NCI-H187 treated with DMSO at 0.1 percent for 48 hours (cell line): Measurements from ENCODE around the gene CD247.
"Not testable (repeated sequence)": the region's sequence is repeated elsewhere in the genome, so short reads cannot be mapped to it uniquely, and the experiment has no call there.

Experiments used
- DNase-seq: peaks from one replicate; lab custom pipeline; 2025; lab: John Stamatoyannopoulos, UW

Gene CD247

DNA sequence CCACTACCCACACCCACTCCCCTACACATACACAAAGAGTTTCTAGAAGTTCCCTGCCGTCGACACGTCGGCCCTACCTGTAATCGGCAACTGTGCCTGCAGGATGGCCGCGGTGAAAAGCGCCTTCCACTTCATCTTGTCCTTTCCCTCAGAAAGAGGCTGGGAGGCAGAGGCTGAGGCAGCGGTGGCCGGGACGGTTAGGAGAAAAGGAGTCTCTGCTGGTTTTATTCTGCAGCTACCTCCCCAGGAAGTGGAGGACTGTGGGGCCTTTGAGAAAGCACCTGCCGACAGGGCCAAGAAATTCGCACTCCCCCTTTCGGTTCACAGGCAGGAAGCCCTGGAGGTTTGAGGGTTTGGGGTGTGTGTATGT is at the start of gene CD247:
TSS of gene CD247 (minus strand) at position 199 of the 370 bp plus-strand sequence. CDS start at position 135, 64 bp downstream.
- no peak for DNase-seq

DNA sequence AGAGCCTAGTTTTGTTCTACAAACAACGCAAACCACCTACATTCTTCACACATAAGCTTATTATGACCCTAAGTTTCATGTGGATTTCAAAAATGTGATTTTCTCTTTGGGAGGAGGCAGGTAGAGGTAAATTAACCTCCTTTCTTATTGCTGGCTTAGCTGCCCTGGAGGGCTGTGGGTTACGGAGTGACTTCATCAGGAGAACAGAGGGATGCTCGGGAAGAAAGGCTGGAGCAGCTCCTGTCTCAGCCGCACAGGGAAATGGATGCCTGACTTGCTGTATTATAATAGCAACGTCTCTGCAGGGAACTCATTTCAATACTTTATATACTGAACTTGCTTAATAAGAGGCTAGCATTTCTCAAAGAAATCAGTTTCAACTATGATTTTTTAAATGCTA is 49.3 kb upstream of the CD247 start:
- no peak for DNase-seq

DNA sequence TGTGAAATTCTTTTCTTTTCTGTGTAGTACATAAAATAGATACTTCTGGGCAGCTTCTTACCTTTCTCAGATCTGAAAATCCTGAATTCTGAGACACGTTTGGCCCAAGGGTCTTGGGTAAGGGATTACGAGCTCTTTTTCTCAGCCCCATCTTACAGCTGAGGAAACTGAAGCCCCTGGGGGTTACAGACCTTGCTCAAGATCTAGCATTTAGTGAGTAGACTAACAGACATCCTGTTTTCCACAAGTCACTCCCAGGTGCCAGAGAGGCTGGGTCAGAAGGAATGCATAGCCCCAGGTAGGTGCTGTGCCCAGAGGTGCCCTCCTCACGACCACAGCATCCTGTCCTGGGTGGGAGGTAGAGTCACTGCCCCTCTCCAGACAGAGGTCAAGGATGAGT is 48.4 kb upstream of the CD247 start:
- DNase-seq: no peak

DNA sequence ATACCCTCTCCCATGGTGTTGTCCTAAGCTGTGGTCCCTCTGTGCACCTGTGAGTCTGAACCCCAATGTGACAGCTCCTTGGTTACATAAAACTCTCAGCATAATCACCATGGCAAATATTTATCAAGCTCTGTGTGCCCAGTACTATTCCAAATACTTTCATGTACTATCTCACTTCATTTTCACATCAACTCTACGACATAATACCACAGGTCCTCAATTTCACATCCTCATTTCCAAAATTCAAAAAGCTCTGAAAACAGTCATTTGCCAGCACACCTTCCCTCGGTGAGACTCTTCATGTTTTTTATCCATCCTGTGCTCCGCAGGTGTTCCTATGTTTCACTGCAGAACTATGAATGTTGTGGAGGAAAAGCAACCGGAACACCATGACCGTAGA is 47.6 kb upstream of the CD247 start:
- DNase-seq: no peak

DNA sequence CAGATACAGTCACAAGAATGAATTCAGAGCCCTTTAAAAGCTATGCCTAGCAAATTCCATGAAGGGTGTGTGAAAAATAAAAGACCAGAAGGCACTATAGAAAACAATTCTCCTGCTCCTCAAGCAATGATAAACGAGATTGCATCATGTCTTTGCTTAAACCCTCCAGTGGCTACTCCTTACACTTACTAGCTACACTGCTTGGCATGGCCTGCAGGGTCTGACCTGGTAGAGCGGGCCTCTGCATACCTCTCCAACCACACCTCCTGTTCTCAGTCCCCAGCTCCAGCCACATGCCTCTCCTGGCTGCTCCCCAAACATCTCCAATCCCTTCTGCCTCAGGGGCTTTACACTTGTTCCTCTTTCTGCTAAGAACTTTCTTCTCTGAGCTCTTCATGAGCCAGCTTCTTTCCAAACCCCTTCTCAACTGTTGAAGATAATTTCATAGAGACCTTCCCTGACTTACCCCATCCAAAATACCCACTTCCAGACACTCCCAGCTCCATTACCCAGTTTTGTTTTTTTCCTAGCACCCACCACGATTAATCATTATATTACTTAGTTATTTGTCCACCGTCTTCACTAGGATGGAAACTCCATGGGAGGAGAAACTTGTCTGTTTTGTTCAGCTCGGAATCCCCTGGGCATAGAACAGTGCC is 46.4 kb upstream of the CD247 start:
- no peak for DNase-seq

DNA sequence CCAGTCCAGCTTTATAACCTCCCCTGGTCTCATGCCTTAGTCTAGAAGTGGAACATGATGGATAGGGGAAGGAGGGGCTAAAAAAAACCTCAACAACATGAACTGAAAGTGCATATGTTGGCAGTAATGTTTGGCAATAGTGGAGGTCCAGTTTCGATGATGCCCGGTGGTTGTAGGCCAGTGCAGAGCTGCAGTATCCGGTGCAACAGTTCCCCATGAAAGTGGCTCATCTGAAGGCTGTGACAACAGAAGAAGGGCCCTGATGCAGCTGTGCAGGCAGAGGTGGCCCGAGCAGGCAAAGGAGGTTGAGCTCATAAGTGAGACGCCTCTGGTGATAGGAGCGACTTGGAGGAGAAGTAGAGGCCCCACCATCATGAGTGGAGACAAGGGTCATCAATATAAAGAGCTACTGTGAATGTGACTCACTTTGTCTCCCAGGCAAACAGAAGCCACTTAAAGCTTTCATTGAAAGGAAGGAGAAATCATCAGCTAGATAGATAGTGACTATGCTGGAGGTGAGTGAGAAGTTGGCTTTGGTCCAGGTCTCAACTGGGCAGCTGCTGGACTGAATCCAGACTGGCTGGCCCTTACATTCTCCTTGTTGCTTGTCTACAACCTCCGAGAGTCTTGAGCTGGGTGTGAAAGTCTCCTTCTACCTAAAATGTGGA is 45.4 kb upstream of the CD247 start:
- DNase-seq: peak; percentile 77

DNA sequence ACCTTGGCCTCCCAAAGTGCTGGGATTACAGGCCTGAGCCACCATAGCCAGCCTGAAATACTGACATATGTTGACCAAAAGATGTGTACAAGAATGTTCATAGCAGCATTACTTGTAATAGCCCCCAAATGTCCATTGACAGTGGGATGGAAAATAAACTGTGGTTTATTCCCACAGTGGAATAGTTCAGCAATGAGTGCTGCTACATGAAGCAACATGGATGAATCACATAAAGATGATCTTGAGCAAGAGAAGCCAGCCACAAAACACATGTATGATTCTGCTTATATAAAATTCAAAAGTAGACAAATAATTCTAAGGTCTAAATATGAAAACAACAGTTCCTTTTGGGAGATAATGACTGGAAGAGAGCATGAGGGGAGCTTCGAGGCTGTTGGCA is 44.4 kb upstream of the CD247 start:
- DNase-seq: no peak

DNA sequence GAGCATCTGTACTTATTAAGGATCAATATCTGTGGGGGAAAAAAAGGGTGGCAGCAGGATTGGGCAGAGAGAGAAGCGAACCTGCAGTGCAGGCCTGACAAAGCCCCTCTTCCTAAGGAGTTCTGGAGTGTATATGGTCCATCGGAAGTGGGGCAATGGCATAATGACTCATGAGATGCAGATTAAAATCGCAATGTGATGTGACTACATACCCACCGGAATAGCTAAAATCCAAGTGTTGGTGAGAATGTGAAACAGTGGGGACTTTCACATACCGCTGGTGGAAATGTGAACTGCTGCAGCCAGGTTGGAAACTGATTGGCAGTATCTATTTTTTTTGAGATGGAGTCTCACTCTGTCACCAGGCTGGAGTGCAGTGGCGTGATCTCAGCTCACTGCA is 43.4 kb upstream of the CD247 start:
- no peak for DNase-seq

DNA sequence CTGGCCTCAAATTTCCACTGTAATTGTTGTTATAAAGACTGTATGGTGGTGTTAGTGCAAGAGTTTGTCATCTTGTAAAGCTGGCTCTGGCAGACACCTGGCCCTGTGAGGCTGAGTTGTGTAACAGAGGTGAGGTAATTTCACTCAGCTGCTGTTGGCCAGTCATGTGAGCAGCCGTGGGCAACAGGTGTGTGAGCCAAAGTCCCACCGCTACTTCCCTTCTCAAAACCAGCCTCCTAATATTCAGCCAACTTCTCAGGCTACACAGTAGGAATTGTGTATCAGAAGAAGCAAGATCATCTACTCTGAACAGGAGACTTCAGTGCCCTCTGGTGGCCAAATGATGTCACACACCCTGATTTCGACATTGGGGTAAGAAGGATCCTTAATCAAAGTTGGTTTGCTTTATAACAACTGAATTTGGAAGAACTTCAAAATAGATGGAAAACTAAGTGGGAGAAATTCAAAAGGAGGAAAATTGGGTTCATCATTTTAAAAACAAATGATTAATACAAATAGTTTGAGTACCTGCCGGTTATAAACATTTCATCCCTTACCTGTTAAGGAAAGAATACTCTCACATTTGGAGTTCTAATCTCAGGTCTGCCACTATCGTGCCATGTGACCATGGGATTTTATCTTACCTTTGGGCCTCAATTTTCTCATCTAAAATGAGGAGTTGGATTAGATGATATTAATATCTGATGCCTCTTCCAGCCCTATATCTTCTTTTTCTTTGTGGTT is 37.8 kb upstream of the CD247 start:
- peak; percentile 76 for DNase-seq

DNA sequence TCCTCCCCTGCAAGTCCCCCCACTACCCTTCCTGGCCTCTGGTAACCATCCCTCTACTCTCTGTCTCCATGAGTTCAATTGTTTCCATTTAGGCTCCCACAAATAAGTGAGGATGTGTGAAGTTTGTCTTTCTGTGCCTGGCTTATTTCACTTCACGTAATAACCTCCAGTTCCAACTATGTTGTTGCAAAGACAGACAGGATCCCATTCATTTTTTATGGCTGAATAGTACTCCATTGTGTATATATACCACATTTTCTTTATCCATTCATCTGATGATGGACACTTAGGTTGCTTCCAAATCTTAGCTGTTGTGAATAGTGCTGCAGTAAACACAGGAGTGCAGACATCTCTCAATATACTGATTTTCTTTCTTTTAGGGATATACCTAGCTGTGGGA is 36.7 kb upstream of the CD247 start:
- not testable (repeated sequence) for DNase-seq

DNA sequence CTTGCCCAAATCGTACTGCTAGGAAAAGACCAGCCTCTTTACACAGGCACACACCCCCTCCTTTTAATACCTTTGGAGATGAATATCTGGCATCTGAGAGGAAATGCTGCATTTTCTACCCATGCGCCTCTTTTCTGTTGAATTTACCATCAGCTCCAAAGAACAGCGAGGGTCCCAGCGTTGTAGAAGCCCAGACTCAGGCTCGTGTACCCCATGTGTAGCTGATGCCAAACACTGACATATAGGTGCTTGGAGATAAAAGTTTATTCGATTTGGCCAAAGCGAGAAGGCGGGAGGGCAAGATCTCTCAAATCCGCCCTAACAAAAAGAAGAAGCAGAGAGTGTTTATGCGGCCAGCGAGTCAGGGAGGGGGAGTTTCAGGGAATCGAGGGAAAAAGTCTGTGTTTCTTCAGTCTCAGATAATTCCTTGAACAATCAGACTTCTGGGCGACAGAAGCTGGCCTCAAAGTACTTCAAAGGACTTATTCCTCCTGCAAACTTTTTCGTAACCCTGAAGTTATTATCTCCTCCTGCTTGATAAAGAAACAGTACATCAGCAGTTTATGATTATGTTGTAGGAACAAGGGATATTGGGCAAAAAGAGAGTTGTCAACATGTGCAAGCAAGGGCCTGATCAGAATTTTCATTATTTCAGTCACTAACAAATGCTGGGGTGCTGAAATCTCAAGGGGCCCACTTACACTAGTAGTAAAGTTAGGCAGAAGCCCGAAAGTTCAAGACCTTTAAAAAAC is 35.9 kb upstream of the CD247 start:
- DNase-seq: no peak

DNA sequence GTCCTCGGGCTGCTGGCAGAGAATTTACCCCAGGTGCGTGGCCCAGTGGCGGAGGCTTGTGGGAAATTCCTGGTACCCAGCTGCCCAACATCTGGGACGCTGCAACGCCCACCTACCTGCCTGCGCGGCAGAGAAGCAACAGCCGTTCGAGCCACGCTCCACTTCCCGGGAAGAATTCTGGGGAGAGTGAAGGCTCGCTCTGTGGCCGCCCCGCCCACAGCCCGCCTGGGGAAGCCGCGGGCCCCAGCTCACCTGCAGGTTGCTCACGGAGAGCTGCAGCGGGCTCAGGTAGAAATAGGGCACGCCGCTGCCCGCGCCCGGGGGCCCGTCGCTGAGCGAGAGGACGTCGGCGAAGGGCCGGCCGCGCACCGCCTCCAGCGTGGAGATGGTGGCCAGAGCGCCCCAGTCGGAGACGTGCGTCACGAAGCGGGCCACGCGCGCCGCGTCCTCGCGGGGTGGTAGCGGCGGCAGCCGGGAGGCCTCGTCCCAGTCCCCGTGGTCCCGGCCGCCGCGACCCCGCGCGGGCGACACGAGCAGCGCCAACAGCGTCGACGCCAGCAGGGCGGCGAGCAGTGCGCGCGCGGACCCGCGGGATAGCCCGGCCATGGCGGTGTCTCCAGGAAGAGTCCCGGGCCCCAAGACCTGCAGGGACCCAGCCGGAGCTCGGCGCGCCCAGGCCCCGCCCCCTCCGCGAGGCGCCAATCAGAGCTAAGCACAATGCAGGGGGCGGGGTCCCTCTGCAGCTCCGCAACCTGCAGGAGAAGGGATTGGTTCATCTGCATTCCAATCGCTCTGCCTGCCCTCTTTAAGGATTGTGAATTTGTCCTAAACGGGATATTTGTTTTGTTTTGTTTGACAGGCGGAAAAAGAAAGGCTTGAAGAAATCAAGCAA is 35.1 kb upstream of the CD247 start, which contains the start of gene CREG1:
TSS of gene CREG1 (minus strand) at position 627 of the 892 bp plus-strand sequence.
- DNase-seq: peak; percentile 85

DNA sequence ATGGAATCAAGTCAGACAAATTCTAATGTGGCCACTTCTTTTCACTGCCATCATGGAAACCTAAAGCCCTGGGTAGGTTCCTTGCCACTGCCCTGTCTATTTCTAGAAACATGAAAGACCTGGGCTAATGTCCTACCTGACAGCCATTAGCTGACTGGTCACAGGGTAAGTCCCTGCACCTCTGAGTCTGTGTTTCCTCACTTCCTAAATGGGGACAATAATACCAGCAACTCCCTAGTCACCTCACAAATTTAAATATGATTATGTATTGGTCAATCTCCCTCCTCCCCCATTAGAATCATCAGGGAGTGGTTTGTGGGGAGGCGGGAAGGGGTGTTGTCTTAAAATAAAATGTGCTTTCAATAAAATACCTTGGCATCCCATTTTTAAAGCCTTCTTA is 33.0 kb upstream of the CD247 start:
- no peak for DNase-seq

DNA sequence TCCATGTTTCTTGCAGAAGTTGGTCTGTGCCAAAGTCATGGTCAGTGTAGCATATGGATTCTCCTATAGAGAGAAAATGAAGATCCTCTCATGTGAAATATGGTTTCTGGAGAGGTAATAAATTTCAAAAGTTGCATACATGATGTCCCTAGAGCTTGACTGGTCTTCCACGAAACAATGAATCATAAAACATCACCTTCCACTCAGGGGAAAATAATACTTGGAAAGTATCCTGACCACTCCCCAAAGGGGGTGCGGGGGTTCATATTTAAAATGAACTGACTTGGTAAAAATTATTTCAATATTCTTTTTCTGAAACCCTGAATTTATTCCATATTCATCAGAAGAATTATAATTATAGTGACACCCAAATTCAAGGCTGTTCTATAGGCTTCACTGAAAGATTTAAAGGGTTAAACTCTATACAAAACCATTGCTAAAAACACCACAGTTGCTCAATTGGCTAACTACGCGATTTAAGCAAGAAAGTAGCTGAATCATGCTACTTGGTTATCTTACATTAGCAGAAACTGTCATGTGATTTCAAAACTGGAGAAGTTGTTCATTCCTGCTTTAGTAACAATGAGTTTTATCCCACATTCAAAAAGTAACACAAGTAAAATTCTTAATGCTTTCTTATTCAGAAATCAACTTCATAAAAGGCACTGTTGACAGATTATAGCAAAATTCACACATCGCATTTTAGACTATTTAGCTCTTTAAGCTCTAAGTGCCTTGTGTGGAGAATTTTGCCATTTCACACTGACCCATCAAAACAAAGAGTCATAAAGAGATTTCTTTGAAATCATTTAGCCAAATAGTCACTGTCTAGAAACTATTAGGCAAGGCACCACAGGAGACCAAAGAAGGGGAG is 30.0 kb upstream of the CD247 start:
- no peak for DNase-seq

DNA sequence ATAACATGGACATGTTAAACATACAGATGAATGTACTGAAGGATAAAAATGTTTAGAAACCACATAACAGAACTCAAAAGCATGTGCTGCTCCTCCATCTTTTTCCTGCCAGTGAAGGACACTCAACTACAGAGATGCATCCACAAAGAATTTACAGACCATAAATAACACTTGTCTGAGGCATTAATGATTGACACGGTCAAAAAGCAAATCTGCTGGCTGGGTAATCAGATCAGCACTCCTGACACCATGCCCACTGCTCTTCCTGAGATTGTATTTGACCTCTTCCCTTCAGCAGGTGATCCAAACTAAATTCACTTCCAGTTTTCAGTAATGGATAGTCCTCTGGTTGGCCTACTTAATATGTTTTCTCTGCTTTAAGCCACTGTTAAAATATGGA is 28.6 kb upstream of the CD247 start:
- no peak for DNase-seq

DNA sequence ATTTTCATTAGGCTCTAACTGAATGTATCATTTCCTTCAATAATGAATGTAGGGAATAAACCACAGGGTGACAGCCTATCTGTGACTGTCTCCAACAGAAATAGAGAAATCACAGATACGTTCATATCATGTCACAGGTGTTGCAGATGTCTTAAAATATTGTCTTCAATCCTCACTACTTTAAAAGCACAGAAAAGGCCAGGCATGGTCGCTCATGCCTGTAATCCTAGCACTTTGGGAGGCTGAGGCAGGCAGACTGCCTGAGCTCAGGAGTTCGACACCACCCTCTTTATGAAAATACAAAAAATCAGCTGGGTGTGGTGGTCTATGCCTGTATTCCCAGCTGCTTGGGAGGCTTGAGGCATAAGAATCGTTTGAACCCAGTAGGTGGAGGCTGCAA is 27.0 kb upstream of the CD247 start:
- DNase-seq: no peak

DNA sequence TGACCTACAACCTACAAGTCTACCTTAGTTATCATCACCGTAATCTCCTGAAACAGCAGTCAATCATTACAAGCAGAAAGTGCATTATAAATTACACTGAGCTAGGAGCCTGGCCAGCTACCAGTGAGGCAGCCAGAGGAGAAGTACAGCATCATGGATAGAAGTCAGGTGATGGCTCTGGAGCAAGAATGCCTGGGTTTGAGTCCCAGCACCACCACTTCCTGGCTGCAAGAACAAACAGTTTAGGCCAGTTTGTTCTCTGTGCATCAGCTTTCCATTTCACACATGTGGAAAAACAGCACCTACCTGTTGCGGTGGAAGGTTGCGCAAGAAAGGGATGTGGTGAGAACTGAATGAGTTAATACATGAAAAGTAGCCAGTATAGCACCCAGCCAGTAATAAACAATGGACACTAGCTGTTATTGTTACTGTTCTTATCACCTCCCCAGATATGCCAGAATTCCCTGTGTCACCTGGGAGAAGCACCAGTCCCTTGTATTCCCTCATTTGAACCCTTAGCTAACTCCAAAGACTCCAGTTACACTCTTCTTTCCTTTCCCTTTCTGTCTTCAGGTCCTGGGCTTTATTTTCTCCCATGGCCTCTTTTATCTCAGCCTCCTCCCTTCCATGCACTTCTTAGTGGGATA is 26.2 kb upstream of the CD247 start:
- no peak for DNase-seq

DNA sequence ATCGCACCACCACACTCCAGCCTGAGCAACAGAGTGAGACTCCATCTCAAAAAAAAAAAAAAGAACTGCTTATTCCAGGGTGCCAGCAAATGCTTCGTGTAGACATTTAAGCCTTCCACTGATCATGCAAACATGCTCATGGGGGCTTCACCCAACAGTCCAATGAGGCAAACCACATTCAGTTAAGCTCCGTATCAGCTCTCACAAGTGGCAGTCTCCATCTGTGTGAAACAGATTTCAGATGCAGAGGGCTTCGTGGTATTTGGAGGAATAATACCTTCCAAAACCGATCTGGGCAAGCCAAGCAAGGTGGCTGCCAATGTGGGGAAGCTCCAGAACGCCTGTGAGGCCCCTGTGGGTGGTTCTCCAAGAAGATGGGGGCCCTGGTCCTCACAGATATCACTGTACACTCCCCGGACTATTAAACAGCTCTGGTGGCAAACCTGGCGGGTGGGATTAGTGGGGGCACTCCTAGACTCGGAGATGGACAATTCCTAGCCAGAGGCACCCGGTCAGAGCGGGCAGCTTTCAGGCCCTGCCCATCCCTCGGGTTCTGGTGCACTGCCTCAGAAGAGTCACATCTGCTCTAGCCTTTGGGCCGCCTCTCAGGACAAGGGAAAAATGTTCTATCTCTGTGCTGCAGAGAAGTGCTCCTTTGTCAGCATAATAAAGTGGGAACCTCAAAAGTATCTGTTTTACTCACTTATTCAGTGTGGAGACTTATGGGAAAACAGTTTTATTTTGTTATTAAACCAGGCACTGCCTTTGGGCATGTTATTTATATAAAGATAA is 25.1 kb upstream of the CD247 start:
- DNase-seq: no peak
